HepG2 (cell line): ENCODE results near the gene PADI4.

ENCODE experiments used
- CHD4 ChIP-seq: fragments of 200-600 bp; sonication (generic); IDR thresholded peaks from 2 replicates; pipeline ENCODE4 v1.7.0; 2017; ENCODE audit warnings: mild to moderate bottlenecking, low read length, borderline replicate concordance
- DMTF1 ChIP-seq: sonication (generic); formaldehyde crosslinking; IDR thresholded peaks from 2 replicates; pipeline ENCODE4 v1.4.0; 2020; ENCODE audit warnings: mild to moderate bottlenecking, missing genetic modification reagents
- HNRNPL ChIP-seq: fragments of 200-400 bp; formaldehyde crosslinking; IDR thresholded peaks from 2 replicates; pipeline ENCODE4 v1.6.1; 2017; ENCODE audit warnings: mild to moderate bottlenecking, low read depth, low read length
- MAFG ChIP-seq: sonication (generic); formaldehyde crosslinking; IDR thresholded peaks from 2 replicates; pipeline ENCODE4 v1.5.1; 2020; ENCODE audit warnings: mild to moderate bottlenecking, missing genetic modification reagents
- NFYB ChIP-seq: sonication (generic); formaldehyde crosslinking; IDR thresholded peaks from 2 replicates; pipeline ENCODE4 v1.4.0; 2020; ENCODE audit warnings: missing genetic modification reagents
- POLR2A ChIP-seq, 2 experiments: IDR thresholded peaks; 2 replicates each; pipeline ENCODE4 v1.6.1; 2011; ENCODE audit warnings: low read depth in 2 of 2, low read length in 2 of 2, mild to moderate bottlenecking in 1 of 2, moderate library complexity in 1 of 2; ENCODE audit not compliant: insufficient read depth in 1 of 2
- SAP130 ChIP-seq: IDR thresholded peaks from 2 replicates; pipeline ENCODE4 v1.6.1; 2016; ENCODE audit warnings: low read depth
- SETDB1 ChIP-seq: sonication (generic); formaldehyde crosslinking; IDR thresholded peaks from 2 replicates; pipeline ENCODE4 v1.5.1; 2020; ENCODE audit warnings: missing genetic modification reagents, mild to moderate bottlenecking, borderline replicate concordance
- SIN3A ChIP-seq: IDR thresholded peaks from 2 replicates; pipeline ENCODE4 v1.6.1; 2011; ENCODE audit warnings: low read depth, mild to moderate bottlenecking, control low read depth, low read length, borderline replicate concordance
- ZFP82 ChIP-seq: sonication (generic); formaldehyde crosslinking; IDR thresholded peaks from 2 replicates; pipeline ENCODE4 v1.5.1; 2020; ENCODE audit warnings: mild to moderate bottlenecking, missing genetic modification reagents, borderline replicate concordance
- ZNF512 ChIP-seq: sonication (generic); formaldehyde crosslinking; IDR thresholded peaks from 2 replicates; pipeline ENCODE4 v1.4.0; 2020; ENCODE audit warnings: mild to moderate bottlenecking, missing genetic modification reagents
- ZNF652 ChIP-seq: IDR thresholded peaks from 2 replicates; pipeline ENCODE4 v1.6.1; 2016; ENCODE audit warnings: low read depth, borderline replicate concordance

GRCh38 chr1:17355898-17356297, 47.9 kb downstream of the PADI4 start:
- TF ChIP-seq SIN3A: no peak
- no peak for TF ChIP-seq MAFG (CRISPR knock-in tag)
- TF ChIP-seq DMTF1 (CRISPR knock-in tag): no peak
- no peak for TF ChIP-seq ZNF512 (CRISPR knock-in tag)
- no peak for TF ChIP-seq SETDB1 (CRISPR knock-in tag)
- no peak for TF ChIP-seq ZNF652 (CRISPR knock-in tag)
- TF ChIP-seq ZFP82 (CRISPR knock-in tag): no peak
- no peak for TF ChIP-seq POLR2A (IDR thresholded peaks at IDR 0.05; ENCODE audit: insufficient read depth in 1 of 2, low read depth in 2 of 2, low read length in 2 of 2)
- TF ChIP-seq HNRNPL: no peak
- TF ChIP-seq SAP130 (CRISPR knock-in tag): no peak
- TF ChIP-seq NFYB: no peak
- no peak for TF ChIP-seq CHD4
